Glutamatergic neuron (in vitro differentiated cells): ENCODE data around the gene EID2B. TPM values are rescaled to one million over a fixed set of nuclear protein-coding genes. Genes with fewer than 3 reads are reported as not detected.

Experiments
- DNase-seq: peaks from one replicate; pipeline ENCODE4 v3.0.0; 2022
- H3K27ac Mint-ChIP-seq: one replicate; pipeline ENCODE4 v1.8.0; 2020; ENCODE audit warnings: mild to moderate bottlenecking, mixed read lengths, inconsistent platforms; ENCODE audit not compliant: unreplicated experiment
- H3K27me3 Mint-ChIP-seq: one replicate; pipeline ENCODE4 v1.8.0; 2020; ENCODE audit warnings: mild to moderate bottlenecking, moderate library complexity, mixed read lengths, inconsistent platforms; ENCODE audit not compliant: unreplicated experiment
- H3K36me3 Mint-ChIP-seq: one replicate; pipeline ENCODE4 v1.8.0; 2020; ENCODE audit warnings: mild to moderate bottlenecking, mixed read lengths, inconsistent platforms; ENCODE audit not compliant: unreplicated experiment
- H3K4me1 Mint-ChIP-seq: one replicate; pipeline ENCODE4 v1.8.0; 2020; ENCODE audit warnings: mild to moderate bottlenecking, low read depth, mixed read lengths, inconsistent platforms; ENCODE audit not compliant: unreplicated experiment
- H3K4me3 Mint-ChIP-seq: one replicate; pipeline ENCODE4 v1.8.0; 2020; ENCODE audit warnings: mild to moderate bottlenecking, mixed read lengths, inconsistent platforms; ENCODE audit not compliant: unreplicated experiment
- H3K9me3 Mint-ChIP-seq: one replicate; pipeline ENCODE4 v1.8.0; 2020; ENCODE audit warnings: mild to moderate bottlenecking, moderate library complexity, mixed read lengths, inconsistent platforms; ENCODE audit not compliant: unreplicated experiment
- total RNA-seq: library from RNA; stranded (reverse); fragmentation: NEBNext Ultra II Directional; extraction: Animal tissue kit (Norgen Biotek cat#: 25700); gene quantifications from one replicate; pipeline ENCODE4 v1.2.1, GENCODE V29; 2021; ENCODE audit not compliant: unreplicated experiment
- TF ChIP-seq, protein P1 (sequence below): fragments of 200-600 bp; sonication (generic); IDR thresholded peaks from one replicate; pipeline ENCODE4 v1.5.0; 2021; ENCODE audit not compliant: partially characterized antibody, unreplicated experiment

The EID2B gene
- total RNA-seq, 1 donor from 2014 or later: 7.6 TPM

DNA sequence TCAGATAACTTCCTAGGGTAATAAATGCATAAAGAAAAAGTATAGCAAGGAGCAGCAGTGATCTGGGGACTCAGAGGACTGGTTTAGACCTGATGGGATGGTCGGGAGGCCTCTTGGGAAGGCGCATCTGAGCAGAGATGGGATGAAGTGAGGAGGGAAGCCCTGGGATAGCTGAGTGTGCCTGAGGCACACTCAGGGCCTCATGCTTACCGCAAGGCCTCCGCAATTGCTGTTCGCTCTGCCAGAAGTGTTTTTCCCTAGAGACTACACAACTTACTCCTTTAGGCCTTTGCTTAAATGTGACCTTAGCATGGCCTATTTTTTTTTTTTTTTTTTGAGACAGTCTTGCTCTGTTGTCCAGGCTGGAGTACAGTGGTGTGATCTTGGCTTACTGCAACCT, 38.0 kb downstream of the EID2B start:
- no peak for DNase-seq
- Mint-ChIP-seq H3K4me1 (peaks cover 14% of the 10 kb centered on the region), H3K27me3 (peaks cover 18% of the 10 kb centered on the region), H3K9me3 (peaks cover 18% of the 10 kb centered on the region), H3K27ac (peak overlapping the region; percentile 90), H3K4me3 (no peak overlapping the region), H3K36me3 (peaks cover 4% of the 10 kb centered on the region)
- TF ChIP-seq, protein P1, sequence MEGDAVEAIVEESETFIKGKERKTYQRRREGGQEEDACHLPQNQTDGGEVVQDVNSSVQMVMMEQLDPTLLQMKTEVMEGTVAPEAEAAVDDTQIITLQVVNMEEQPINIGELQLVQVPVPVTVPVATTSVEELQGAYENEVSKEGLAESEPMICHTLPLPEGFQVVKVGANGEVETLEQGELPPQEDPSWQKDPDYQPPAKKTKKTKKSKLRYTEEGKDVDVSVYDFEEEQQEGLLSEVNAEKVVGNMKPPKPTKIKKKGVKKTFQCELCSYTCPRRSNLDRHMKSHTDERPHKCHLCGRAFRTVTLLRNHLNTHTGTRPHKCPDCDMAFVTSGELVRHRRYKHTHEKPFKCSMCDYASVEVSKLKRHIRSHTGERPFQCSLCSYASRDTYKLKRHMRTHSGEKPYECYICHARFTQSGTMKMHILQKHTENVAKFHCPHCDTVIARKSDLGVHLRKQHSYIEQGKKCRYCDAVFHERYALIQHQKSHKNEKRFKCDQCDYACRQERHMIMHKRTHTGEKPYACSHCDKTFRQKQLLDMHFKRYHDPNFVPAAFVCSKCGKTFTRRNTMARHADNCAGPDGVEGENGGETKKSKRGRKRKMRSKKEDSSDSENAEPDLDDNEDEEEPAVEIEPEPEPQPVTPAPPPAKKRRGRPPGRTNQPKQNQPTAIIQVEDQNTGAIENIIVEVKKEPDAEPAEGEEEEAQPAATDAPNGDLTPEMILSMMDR: no peak

DNA sequence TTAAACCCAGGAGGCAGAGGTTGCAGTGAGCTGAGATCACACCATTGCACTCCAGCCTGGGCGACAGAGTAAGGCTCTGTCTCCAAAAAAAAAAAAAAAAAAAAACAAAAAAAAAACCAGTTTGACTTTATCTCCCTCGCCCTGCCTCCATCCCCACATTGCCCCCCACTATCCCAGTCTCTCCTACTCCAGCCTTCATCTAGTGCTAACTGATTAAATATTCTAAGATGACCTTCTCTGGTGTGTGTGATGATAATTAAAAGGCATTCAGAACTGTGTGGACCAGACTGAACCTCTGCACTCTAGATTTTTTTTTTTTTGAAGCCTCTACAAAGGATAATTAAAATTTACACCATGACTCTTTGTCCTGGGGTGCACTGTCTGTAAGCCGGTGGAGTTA, 39.9 kb downstream of the EID2B start:
- no peak overlapping the region for H3K4me3 Mint-ChIP-seq

DNA sequence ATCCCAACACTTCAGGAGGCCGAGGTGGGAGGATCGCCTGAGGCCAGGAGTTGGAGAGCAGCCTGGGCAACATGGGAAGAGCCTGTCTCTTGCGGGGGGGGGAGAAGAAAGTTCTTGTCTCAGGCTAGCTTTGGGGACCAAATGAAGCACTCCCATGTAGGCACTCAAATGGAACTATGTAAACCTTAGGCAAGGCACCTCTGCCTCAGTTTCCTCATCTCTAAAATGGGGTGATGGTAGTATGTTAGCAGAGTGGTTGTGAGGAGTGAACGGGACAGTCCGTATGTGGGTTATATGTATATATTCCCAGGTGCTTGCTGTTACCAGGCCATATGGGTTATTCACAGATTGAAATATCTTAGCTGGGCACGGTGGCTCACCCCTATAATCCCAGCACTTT, 40.4 kb downstream of the EID2B start:
- Mint-ChIP-seq H3K4me3 (no peak overlapping the region), H3K27me3 (peaks cover 10% of the 10 kb centered on the region), H3K36me3 (no peaks in the 10 kb centered on the region), H3K9me3 (peaks cover 4% of the 10 kb centered on the region), H3K27ac (no peak overlapping the region), H3K4me1 (peaks cover 18% of the 10 kb centered on the region)
- DNase-seq: no peak
- TF ChIP-seq, protein P1: no peak

More for the DNA sequence above, 39.9 kb downstream of the EID2B start:
- TF ChIP-seq, protein P1: no peak
- no peaks in the 10 kb centered on the region for H3K36me3 Mint-ChIP-seq
- H3K4me1 Mint-ChIP-seq: peaks cover 17% of the 10 kb centered on the region
- peak overlapping the region; percentile 81 for H3K27ac Mint-ChIP-seq
- H3K27me3 Mint-ChIP-seq: peaks cover 10% of the 10 kb centered on the region
- peaks cover 6% of the 10 kb centered on the region for H3K9me3 Mint-ChIP-seq
- DNase-seq: no peak

DNA sequence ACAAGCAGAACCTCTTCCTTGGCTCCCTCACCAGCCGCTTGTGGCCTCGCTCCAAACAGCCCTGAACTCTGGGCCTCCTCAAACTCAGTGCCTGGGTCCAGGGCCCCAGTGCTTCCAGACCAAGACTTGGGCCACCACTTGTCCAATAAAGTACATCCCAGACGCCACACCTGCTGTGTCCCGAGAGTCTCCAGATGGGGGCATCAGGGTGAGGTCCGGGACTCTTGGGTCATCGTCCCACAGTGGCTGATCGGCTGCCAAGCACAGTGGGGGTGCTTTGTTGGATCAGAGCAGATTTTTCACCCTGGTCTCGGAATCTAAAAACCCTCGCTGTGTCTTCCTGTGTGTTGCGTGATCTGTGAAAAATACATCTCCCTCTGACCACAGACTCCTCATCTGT, 42.9 kb downstream of the EID2B start:
- peaks cover 7% of the 10 kb centered on the region for H3K9me3 Mint-ChIP-seq
- H3K27me3 Mint-ChIP-seq: peaks cover 8% of the 10 kb centered on the region
- H3K4me3 Mint-ChIP-seq: no peak overlapping the region
- peak overlapping the region; percentile 38 for H3K27ac Mint-ChIP-seq
- H3K4me1 Mint-ChIP-seq: peaks cover 28% of the 10 kb centered on the region
- peaks cover 10% of the 10 kb centered on the region for H3K36me3 Mint-ChIP-seq
- no peak for DNase-seq
- TF ChIP-seq, protein P1: no peak

DNA sequence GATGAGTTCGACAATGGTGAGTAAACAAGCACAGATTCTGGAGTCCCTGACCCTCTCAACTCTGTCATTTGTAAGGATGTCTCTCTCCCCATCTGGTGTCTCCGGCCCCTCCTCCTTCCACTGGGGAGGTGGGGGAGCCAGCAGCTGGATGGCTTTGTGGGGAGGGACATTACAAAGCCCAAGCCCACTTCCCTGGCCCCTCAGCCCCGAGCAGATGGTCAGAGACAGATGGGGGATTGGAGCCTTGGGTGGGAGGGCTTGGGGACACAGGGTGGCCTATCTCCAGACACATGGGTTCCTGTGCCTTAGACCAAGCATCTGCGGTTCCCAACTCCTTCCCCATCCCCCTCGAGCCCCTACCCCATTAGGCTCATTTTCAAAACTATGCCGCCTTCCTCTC, 49.5 kb downstream of the EID2B start:
- Mint-ChIP-seq H3K27ac (peak overlapping the region; percentile 99), H3K4me1 (peaks cover 56% of the 10 kb centered on the region), H3K36me3 (peaks cover 10% of the 10 kb centered on the region), H3K27me3 (peaks cover 21% of the 10 kb centered on the region), H3K9me3 (peaks cover 29% of the 10 kb centered on the region), H3K4me3 (peak overlapping the region; percentile 98)
- peak; percentile 83 for DNase-seq
- TF ChIP-seq, protein P1: no peak
